Epithelial cell of prostate (primary cell): ENCODE results near the gene CHST4.
"Not testable (repeated sequence)": the region's sequence is repeated elsewhere in the genome, so short reads cannot be mapped to it uniquely, and the experiment has no call there.

Source experiments
- DNase-seq: peaks from one replicate; pipeline ENCODE4 v3.0.0-alpha.2; 2011; ENCODE audit warnings: low read depth, low spot score
- H3K27ac ChIP-seq: fragments of 450-650 bp; 2 replicates; pipeline ENCODE4 v1.5.1; 2017; ENCODE audit warnings: mild to moderate bottlenecking

Gene CHST4

GRCh38 chr16:71526111-71526631, at the start of gene CHST4:
TSS of gene CHST4 (plus strand) at chr16:71526426. CDS start at chr16:71536678, 10,252 bp downstream.
- peak; percentile 14 for DNase-seq
- H3K27ac ChIP-seq: peak within 1 kb of the TSS; percentile 46

GRCh38 chr16:71476457-71477124, 49.6 kb upstream of the CHST4 start:
- no peak for DNase-seq
- no peak overlapping the region for H3K27ac ChIP-seq

- no peak for DNase-seq
- no peak overlapping the region for H3K27ac ChIP-seq
Measured at GRCh38 chr16:71479420-71479819, 46.8 kb upstream of the CHST4 start.

- H3K27ac ChIP-seq: no peak overlapping the region
- no peak for DNase-seq
Measured at GRCh38 chr16:71480956-71481355, 45.3 kb upstream of the CHST4 start.

GRCh38 chr16:71482569-71482968, 43.7 kb upstream of the CHST4 start:
- DNase-seq: no peak
- no peak overlapping the region for H3K27ac ChIP-seq

GRCh38 chr16:71484006-71484893, 42.0 kb upstream of the CHST4 start:
- peak overlapping the region; percentile 93 for H3K27ac ChIP-seq
- DNase-seq: peak; percentile 74

GRCh38 chr16:71489122-71489521, 37.1 kb upstream of the CHST4 start, which contains the start of gene ZNF19:
TSS of gene ZNF19 (minus strand) at chr16:71489324. CDS start at chr16:71482114, 7,210 bp downstream.
- DNase-seq: no peak
- H3K27ac ChIP-seq: no peak within 1 kb of the TSS

- DNase-seq: no peak
- H3K27ac ChIP-seq: no peak overlapping the region
Measured at GRCh38 chr16:71490361-71490760, 35.9 kb upstream of the CHST4 start.

- no peak overlapping the region for H3K27ac ChIP-seq
- DNase-seq: no peak
Measured at GRCh38 chr16:71491054-71491453, 35.2 kb upstream of the CHST4 start.

GRCh38 chr16:71492786-71493185, 33.4 kb upstream of the CHST4 start:
- DNase-seq: no peak
- H3K27ac ChIP-seq: no peak overlapping the region

GRCh38 chr16:71493213-71493612, 33.0 kb upstream of the CHST4 start:
- no peak for DNase-seq
- no peak overlapping the region for H3K27ac ChIP-seq

- no peak overlapping the region for H3K27ac ChIP-seq
- no peak for DNase-seq
Measured at GRCh38 chr16:71498031-71498430, 28.2 kb upstream of the CHST4 start.

- no peak for DNase-seq
- H3K27ac ChIP-seq: no peak overlapping the region
Measured at GRCh38 chr16:71499775-71500364, 26.4 kb upstream of the CHST4 start.

GRCh38 chr16:71500964-71501363, 25.3 kb upstream of the CHST4 start:
- H3K27ac ChIP-seq: no peak overlapping the region
- no peak for DNase-seq

GRCh38 chr16:71501547-71501946, 24.7 kb upstream of the CHST4 start:
- no peak for DNase-seq
- H3K27ac ChIP-seq: no peak overlapping the region

- H3K27ac ChIP-seq, DNase-seq: not testable (repeated sequence)
Measured at GRCh38 chr16:71504051-71504450, 22.2 kb upstream of the CHST4 start.

- H3K27ac ChIP-seq: no peak overlapping the region
- DNase-seq: no peak
Measured at GRCh38 chr16:71504901-71505300, 21.3 kb upstream of the CHST4 start.

- no peak overlapping the region for H3K27ac ChIP-seq
- no peak for DNase-seq
Measured at GRCh38 chr16:71507061-71507460, 19.2 kb upstream of the CHST4 start.

- H3K27ac ChIP-seq: no peak overlapping the region
Measured at GRCh38 chr16:71513302-71513701, 12.9 kb upstream of the CHST4 start.

GRCh38 chr16:71514476-71514875, 11.8 kb upstream of the CHST4 start:
- no peak overlapping the region for H3K27ac ChIP-seq
- DNase-seq: no peak

More at GRCh38 chr16:71513302-71513701, 12.9 kb upstream of the CHST4 start:
- DNase-seq: no peak

- H3K27ac ChIP-seq: no peak overlapping the region
- DNase-seq: no peak
Measured at GRCh38 chr16:71515026-71515425, 11.2 kb upstream of the CHST4 start.
